K562 (cell line): ENCODE measurements around the gene RMND5A. TPM values are rescaled to one million over a fixed set of nuclear protein-coding genes. Genes with fewer than 3 reads are reported as not detected.

ENCODE experiments used
- CBX1 ChIP-seq: sonication (generic); IDR thresholded peaks from 2 replicates; pipeline ENCODE4 v1.6.1; 2016; ENCODE audit warnings: antibody characterized with exemption, low read depth, mild to moderate bottlenecking
- CC2D1A ChIP-seq: fragments of 450-650 bp; IDR thresholded peaks from 2 replicates; pipeline ENCODE4 v1.6.1; 2017; ENCODE audit warnings: mild to moderate bottlenecking
- CSDE1 ChIP-seq, 2 experiments: fragments of 450-650 bp; IDR thresholded peaks; 2 replicates each; pipeline ENCODE4 v1.6.1; 2016; ENCODE audit warnings: mild to moderate bottlenecking in 1 of 2
- DDX20 ChIP-seq: fragments of 450-650 bp; IDR thresholded peaks from 2 replicates; pipeline ENCODE4 v1.6.1; 2016; ENCODE audit warnings: missing genetic modification characterization, low read depth, mild to moderate bottlenecking, missing compliant biosample characterization, moderate library complexity
- FOXK2 ChIP-seq, 2 experiments: fragments of 450-650 bp; IDR thresholded peaks in 1 of 2; conservative IDR thresholded peaks in 1 of 2; 2 replicates each; pipeline ENCODE4 v1.6.1; 2016; ENCODE audit warnings: low read depth in 2 of 2, mild to moderate bottlenecking in 1 of 2
- GATA2 ChIP-seq: sonication (generic); formaldehyde crosslinking; IDR thresholded peaks from 2 replicates; pipeline ENCODE4 v1.4.0; 2020; ENCODE audit warnings: mild to moderate bottlenecking, missing genetic modification reagents
- HDAC8 ChIP-seq: fragments of 450-650 bp; IDR thresholded peaks from 2 replicates; pipeline ENCODE4 v1.6.1; 2016; ENCODE audit warnings: mild to moderate bottlenecking, missing genetic modification characterization, moderate library complexity, missing compliant biosample characterization
- HDGF ChIP-seq: fragments of 450-650 bp; IDR thresholded peaks from 2 replicates; pipeline ENCODE4 v1.6.1; 2016
- HNRNPLL ChIP-seq: fragments of 200-400 bp; formaldehyde crosslinking; IDR thresholded peaks from 2 replicates; pipeline ENCODE4 v1.6.1; 2017; ENCODE audit warnings: low read length, low read depth, mild to moderate bottlenecking; ENCODE audit not compliant: poor library complexity, severe bottlenecking
- IFI16 ChIP-seq: fragments of 250-450 bp; sonication (Bioruptor Pico); IDR thresholded peaks from 2 replicates; pipeline ENCODE4 v2.1.2; 2022; ENCODE audit warnings: mild to moderate bottlenecking, inconsistent platforms
- L3MBTL2 ChIP-seq: fragments of 450-650 bp; IDR thresholded peaks from 2 replicates; pipeline ENCODE4 v1.6.1; 2016; ENCODE audit warnings: mild to moderate bottlenecking, moderate library complexity
- MEIS2 ChIP-seq: fragments of 450-650 bp; IDR thresholded peaks from 2 replicates; pipeline ENCODE4 v1.6.1; 2014; ENCODE audit warnings: mild to moderate bottlenecking; ENCODE audit not compliant: partially characterized antibody
- NFXL1 ChIP-seq: fragments of 450-650 bp; formaldehyde crosslinking; IDR thresholded peaks from 2 replicates; pipeline ENCODE4 v1.4.0; 2021; ENCODE audit warnings: mild to moderate bottlenecking
- NR2C2 ChIP-seq, 2 experiments: fragments of 200-800 bp in 1 of 2; sonication (Bioruptor generic) in 1 of 2; sonication (generic) in 1 of 2; formaldehyde crosslinking in 1 of 2; IDR thresholded peaks; 2 replicates each; pipeline versions ENCODE4 v1.6.1 to v1.8.0; 2016 to 2022; ENCODE audit warnings: mild to moderate bottlenecking in 1 of 2, missing compliant biosample characterization in 1 of 2, missing genetic modification characterization in 1 of 2, missing genetic modification reagents in 1 of 2
- PKNOX1 ChIP-seq: fragments of 450-650 bp; IDR thresholded peaks from 2 replicates; pipeline ENCODE4 v1.6.1; 2016
- RUNX1 ChIP-seq: sonication (generic); IDR thresholded peaks from 2 replicates; pipeline ENCODE4 v1.6.1; 2016; ENCODE audit warnings: antibody characterized with exemption, low read depth
- SREBF2 ChIP-seq: sonication (generic); formaldehyde crosslinking; IDR thresholded peaks from 2 replicates; pipeline ENCODE4 v1.4.0; 2020; ENCODE audit warnings: mild to moderate bottlenecking, missing genetic modification reagents
- ZBTB17 ChIP-seq: fragments of 450-650 bp; formaldehyde crosslinking; IDR thresholded peaks from 2 replicates; pipeline ENCODE4 v1.4.0; 2020; ENCODE audit warnings: mild to moderate bottlenecking
- ZBTB26 ChIP-seq: fragments of 450-650 bp; formaldehyde crosslinking; IDR thresholded peaks from 2 replicates; pipeline ENCODE4 v1.4.0; 2022; ENCODE audit warnings: missing genetic modification characterization
- ZNF609 ChIP-seq: sonication (generic); formaldehyde crosslinking; IDR thresholded peaks from 2 replicates; pipeline ENCODE4 v1.8.1; 2023; ENCODE audit warnings: missing genetic modification reagents, mild to moderate bottlenecking, borderline replicate concordance
- ZNF764 ChIP-seq: fragments of 250-450 bp; sonication (Bioruptor Pico); IDR thresholded peaks from 2 replicates; pipeline ENCODE4 v1.4.0; 2020; ENCODE audit warnings: low read depth, mild to moderate bottlenecking, moderate library complexity
- ZNF79 ChIP-seq: fragments of 250-450 bp; sonication (Bioruptor Pico); IDR thresholded peaks from 2 replicates; pipeline ENCODE4 v1.4.0; 2020; ENCODE audit warnings: low read depth, mild to moderate bottlenecking, moderate library complexity
- polyA plus RNA-seq, 8 experiments: library from polyadenylated mRNA; depleted of rRNA in 4 of 8; stranded (reverse) in 5 of 8; unstranded in 3 of 8; fragments of >200 nt; fragmentation: Nextera tagmentation in 2 of 8; fragmentation: Illumina TruSeq in 1 of 8; extraction: Ambion mirVana in 2 of 8; extraction: Trizol in 1 of 8; gene quantifications; 2 replicates each; pipeline versions ENCODE4 v1.2.1 to v1.2.3, GENCODE V29; 2011 to 2014; ENCODE audit warnings: inconsistent platforms in 1 of 8, missing spikeins in 1 of 8
- total RNA-seq, 7 experiments: library from RNA; depleted of rRNA in 6 of 7; stranded (reverse); fragments of >200 nt in 6 of 7; fragmentation: Illumina TruSeq in 2 of 7; extraction: Trizol in 2 of 7; gene quantifications; 2 replicates each; pipeline versions ENCODE4 v1.2.1 to v1.2.3, GENCODE V29; 2011 to 2021; ENCODE audit warnings: low replicate concordance in 1 of 7

The RMND5A gene
- total and polyA plus RNA-seq, 9 of the 15 experiments (the other 6 are each of a cell fraction or from before 2014, with no cell fraction given): 13.2 to 43.5 (median 34.1) TPM

- TF ChIP-seq ZNF609 (CRISPR knock-in tag) (no peak), CC2D1A (peak; percentile 47; the same call in 1 of the 2 replicates), CBX1 (0 out of 2 replicates have a peak, but pooled peaks have one; percentile 21), DDX20 (tag) (no peak), PKNOX1 (peak; percentile 53; the same call in 1 of the 2 replicates), MEIS2 (peak; percentile 17), FOXK2 (conservative IDR thresholded peaks at IDR 0.05 in 1 of 2, IDR thresholded peaks at IDR 0.05 in 1 of 2; ENCODE audit: low read depth in 2 of 2) (no peak), IFI16 (no peak), HDGF (no peak), HDAC8 (no peak), GATA2 (CRISPR knock-in tag) (0 out of 2 replicates have a peak, but pooled peaks have one; percentile 11), RUNX1 (no peak), CSDE1 (IDR thresholded peaks at IDR 0.05) (no peak), SREBF2 (CRISPR knock-in tag) (no peak), NFXL1 (CRISPR knock-in tag) (no peak), ZBTB17 (CRISPR knock-in tag) (no peak), HNRNPLL (no peak), NR2C2 (CRISPR knock-in tag; IDR thresholded peaks at IDR 0.05) (0 out of 2 replicates have a peak, but pooled peaks have one; percentile 25), NR2C2 (tag; IDR thresholded peaks at IDR 0.05) (no peak), ZBTB26 (CRISPR knock-in tag) (no peak), ZNF764 (CRISPR knock-in tag) (no peak), ZNF79 (CRISPR knock-in tag) (no peak), L3MBTL2 (peak; percentile 92)
These were observed 88.4 kb downstream of the RMND5A start (continued) for GRCh38 chr2:86808315-86809161.
